ENCODE measurements around the gene SNED1. TPM values are rescaled to one million over a fixed set of nuclear protein-coding genes. Genes with fewer than 3 reads are reported as not detected.

Gene SNED1
- polyA plus RNA-seq, 1 experiment, result 3.9 TPM

DNA sequence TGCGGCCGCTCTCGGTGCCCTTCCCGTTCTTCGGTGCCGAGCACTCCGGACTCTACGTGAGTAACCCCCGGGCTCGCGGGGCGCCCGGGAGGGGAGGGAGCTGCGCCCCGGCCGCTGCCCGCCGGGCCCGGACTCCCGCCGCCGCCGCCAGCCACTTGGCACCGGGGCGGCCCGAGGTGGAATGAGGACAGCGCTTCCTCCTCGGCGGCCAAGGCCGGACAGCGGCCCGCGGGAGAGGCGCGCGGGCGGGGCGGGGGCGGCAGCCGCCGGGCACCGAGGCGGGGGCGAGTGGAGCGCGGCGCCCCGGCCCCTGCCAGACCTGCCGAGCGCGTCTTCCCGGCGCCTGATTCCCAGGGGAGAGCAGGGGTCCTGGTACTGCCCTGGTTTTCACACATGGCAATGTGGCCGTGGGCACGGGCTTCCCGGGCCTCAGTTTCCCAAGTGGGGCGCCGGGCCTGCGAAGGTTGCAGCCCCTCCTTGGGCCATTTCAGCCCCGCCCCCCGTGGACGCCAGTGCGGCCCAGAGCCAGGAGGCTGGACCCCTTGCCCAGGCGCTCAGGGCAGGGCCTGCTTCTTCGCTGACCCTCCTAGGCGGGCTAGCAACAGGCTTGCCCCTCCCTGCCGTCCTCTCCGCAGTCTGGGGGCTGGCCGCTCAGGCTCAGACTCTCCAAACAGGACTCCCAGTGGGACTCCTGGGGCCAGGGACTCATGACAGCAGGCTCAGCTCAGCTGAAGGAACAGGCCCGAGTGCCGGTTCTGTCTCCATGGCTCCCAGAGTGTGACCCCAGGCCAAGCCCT lies 775 bp downstream of the SNED1 start:
- Histone ChIP-seq H3K4me3 (ENCODE audit: low read depth, low read length) (peak overlapping the region; percentile 60), H3K36me3 (ENCODE audit: control insufficient read depth, insufficient read depth, low read length) (peaks cover 3% of the 10 kb centered on the region; the same call in 1 of the 2 replicates), H3K27me3 (ENCODE audit: control insufficient read depth, insufficient read depth, low read length) (no peaks in the 10 kb centered on the region)
- ChIA-PET CTCF (interaction anchor here (0.9 to 1.6 kb wide), 2 partner anchors 85 to 86 kb away, joined by 4 to 6 read pairs; no protein-coding TSS in a partner anchor), POLR2A (no interaction called here)
- TF ChIP-seq, protein P1, sequence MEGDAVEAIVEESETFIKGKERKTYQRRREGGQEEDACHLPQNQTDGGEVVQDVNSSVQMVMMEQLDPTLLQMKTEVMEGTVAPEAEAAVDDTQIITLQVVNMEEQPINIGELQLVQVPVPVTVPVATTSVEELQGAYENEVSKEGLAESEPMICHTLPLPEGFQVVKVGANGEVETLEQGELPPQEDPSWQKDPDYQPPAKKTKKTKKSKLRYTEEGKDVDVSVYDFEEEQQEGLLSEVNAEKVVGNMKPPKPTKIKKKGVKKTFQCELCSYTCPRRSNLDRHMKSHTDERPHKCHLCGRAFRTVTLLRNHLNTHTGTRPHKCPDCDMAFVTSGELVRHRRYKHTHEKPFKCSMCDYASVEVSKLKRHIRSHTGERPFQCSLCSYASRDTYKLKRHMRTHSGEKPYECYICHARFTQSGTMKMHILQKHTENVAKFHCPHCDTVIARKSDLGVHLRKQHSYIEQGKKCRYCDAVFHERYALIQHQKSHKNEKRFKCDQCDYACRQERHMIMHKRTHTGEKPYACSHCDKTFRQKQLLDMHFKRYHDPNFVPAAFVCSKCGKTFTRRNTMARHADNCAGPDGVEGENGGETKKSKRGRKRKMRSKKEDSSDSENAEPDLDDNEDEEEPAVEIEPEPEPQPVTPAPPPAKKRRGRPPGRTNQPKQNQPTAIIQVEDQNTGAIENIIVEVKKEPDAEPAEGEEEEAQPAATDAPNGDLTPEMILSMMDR (IDR thresholded peaks at IDR 0.05; ENCODE audit: insufficient read depth, low read depth, low read length), result no peak
- DNase-seq (ENCODE audit: low read depth), result no peak

DNA sequence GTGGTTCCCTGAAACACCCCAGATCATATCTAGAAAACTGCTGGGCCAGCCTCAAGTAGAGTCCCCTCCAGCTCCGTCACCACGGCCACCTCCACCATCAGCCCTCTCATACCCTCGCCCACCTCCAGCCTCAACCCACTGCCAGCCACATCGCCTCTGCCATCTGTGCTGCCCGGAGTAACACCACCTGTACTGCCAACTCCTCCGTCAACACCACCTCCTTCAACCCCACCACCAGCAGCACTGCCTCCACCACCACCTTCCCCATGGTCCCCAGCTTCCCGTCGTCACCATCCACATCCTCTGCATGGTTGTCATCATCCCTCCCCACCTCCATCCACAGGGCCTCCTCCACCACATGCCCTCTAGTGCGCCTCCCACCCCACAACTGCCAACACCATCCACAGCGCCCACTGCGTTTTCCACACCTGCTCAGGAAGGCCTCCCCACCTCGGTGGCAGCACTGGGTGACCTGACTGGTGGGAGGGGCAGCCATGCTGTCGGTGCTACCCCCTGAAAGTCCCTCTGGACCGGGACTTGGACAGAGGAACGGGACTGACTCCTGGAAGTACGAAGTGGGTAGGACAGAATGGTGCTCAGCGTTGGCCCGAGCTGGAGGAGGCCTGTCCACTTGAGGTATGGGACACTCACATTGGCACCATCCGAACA lies 1.6 kb downstream of the SNED1 start:
- ChIA-PET CTCF (interaction anchor here (0.9 to 1.6 kb wide), 2 partner anchors 85 to 87 kb away, joined by 4 to 6 read pairs; no protein-coding TSS in a partner anchor), POLR2A (no interaction called here)
- Histone ChIP-seq H3K36me3 (ENCODE audit: control insufficient read depth, insufficient read depth, low read length) (peaks cover 3% of the 10 kb centered on the region; the same call in 1 of the 2 replicates), H3K27me3 (ENCODE audit: control insufficient read depth, insufficient read depth, low read length) (no peaks in the 10 kb centered on the region), H3K4me3 (ENCODE audit: low read depth, low read length) (peak overlapping the region; percentile 60; the same call in 1 of the 2 replicates)
- TF ChIP-seq, protein P1 (IDR thresholded peaks at IDR 0.05; ENCODE audit: insufficient read depth, low read depth, low read length), result no peak
- no peak for DNase-seq (ENCODE audit: low read depth)

DNA sequence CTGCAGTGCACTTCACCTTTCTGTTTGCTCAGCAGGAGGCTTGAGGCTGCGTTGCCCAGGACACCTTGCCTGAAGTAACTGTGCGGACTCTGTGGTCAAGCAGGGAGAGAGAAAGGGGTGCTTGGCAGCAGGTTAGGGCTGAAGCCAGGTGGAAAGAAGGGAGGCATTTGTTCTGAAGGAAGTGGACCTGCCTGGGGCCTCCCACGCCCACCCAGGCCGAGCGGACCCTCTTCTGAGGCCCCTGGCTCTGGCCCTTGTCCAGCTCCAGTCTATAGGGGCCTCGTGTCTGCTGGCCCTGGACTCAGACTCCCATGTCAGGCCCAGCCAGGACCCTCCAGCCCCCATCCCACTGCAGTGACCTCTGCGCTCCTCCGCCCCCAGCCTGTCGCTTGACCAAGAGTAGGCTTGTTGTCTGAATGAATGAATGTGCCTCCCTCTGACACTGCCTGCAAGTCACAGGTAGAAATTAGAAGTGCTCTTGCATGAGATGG lies 2.5 kb downstream of the SNED1 start:
- TF ChIP-seq, protein P1 (IDR thresholded peaks at IDR 0.05; ENCODE audit: insufficient read depth, low read depth, low read length), result no peak
- no peak for DNase-seq (ENCODE audit: low read depth)
- Histone ChIP-seq H3K36me3 (ENCODE audit: control insufficient read depth, insufficient read depth, low read length) (peaks cover 3% of the 10 kb centered on the region; the same call in 1 of the 2 replicates), H3K4me3 (ENCODE audit: low read depth, low read length) (no peak overlapping the region), H3K27me3 (ENCODE audit: control insufficient read depth, insufficient read depth, low read length) (no peaks in the 10 kb centered on the region)
- CTCF ChIA-PET, result interaction anchor here (1.5 kb wide), 1 partner anchor 78 kb away, joined by 3 read pairs; no protein-coding TSS in a partner anchor
- POLR2A ChIA-PET, result no interaction called here

DNA sequence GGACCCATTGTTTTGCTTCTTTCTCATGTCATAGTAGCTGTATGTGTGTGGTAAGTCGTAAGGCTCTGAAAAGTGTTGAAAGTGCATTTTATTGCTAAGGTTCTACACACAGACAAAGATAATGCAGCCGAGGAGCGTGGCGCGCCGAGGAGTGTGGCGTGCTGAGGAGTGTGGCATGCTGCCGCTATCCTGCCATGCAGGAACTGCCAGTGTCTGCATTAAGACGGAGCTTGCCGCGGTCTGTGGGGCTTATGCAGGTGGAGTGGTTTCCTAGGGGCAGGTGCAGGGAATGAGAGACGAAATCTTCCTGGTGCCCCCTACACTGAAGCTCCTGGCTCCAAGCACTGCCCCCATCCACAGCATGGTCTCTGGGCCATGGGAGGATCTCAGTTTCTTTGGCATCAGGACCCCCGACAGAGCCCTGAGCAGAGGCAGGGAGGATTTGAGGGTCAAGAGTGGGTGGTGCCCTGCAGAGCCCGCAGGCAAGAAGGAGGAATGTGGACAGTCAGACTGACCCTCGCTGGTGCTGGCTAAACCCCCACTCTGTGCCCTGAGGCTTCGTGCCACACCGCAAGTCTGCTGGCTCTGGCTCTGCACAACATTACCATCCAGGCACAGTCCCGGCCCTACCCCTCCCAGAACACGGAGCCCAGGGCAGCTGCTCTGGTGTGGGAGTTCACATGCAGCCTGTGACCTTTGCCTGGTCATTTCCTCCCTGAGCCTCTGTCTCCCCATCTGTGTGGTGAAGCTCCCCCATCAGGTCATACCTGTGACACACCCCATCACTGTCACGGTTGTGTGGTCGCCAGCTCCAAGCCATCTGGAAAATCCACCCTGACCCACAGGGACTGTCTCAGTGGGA lies 3.2 kb downstream of the SNED1 start:
- CTCF ChIA-PET, result interaction anchor here (1.1 to 1.5 kb wide), 3 partner anchors 11 to 87 kb away, joined by 3 to 4 read pairs (median 3); no protein-coding TSS in a partner anchor
- Histone ChIP-seq H3K27me3 (ENCODE audit: control insufficient read depth, insufficient read depth, low read length) (no peaks in the 10 kb centered on the region), H3K4me3 (ENCODE audit: low read depth, low read length) (no peak overlapping the region), H3K36me3 (ENCODE audit: control insufficient read depth, insufficient read depth, low read length) (peaks cover 3% of the 10 kb centered on the region; the same call in 1 of the 2 replicates)
- no peak for DNase-seq (ENCODE audit: low read depth)
- POLR2A ChIA-PET, result no interaction called here
- TF ChIP-seq, protein P1 (IDR thresholded peaks at IDR 0.05; ENCODE audit: insufficient read depth, low read depth, low read length), result no peak

All from BJ (cell line).